ENCODE data around the gene RPTOR.
"Not testable (repeated sequence)": the region's sequence is repeated elsewhere in the genome, so short reads cannot be mapped to it uniquely, and the experiment has no call there.

Gene RPTOR

GRCh38 chr17:80726558-80727408, 182.1 kb downstream of the RPTOR start:
- DNase-seq, result no peak

GRCh38 chr17:80727409-80727755, 182.7 kb downstream of the RPTOR start:
- DNase-seq, result no peak

GRCh38 chr17:80729016-80729415, 184.4 kb downstream of the RPTOR start:
- no peak for DNase-seq

GRCh38 chr17:80729761-80730160, 185.1 kb downstream of the RPTOR start:
- DNase-seq, result no peak

GRCh38 chr17:80730739-80731138, 186.1 kb downstream of the RPTOR start:
- no peak for DNase-seq

- DNase-seq, result no peak
Measured at GRCh38 chr17:80731323-80731722, 186.7 kb downstream of the RPTOR start.

- DNase-seq, result peak; percentile 89
Measured at GRCh38 chr17:80732268-80732667, 187.6 kb downstream of the RPTOR start.

- no peak for DNase-seq
Measured at GRCh38 chr17:80737106-80738019, 192.7 kb downstream of the RPTOR start.

GRCh38 chr17:80738020-80738808, 193.6 kb downstream of the RPTOR start:
- no peak for DNase-seq

GRCh38 chr17:80738987-80739730, 194.5 kb downstream of the RPTOR start:
- DNase-seq, result no peak

GRCh38 chr17:80740141-80740540, 195.5 kb downstream of the RPTOR start:
- no peak for DNase-seq

GRCh38 chr17:80742091-80742490, 197.5 kb downstream of the RPTOR start:
- no peak for DNase-seq

GRCh38 chr17:80742581-80743180, 198.0 kb downstream of the RPTOR start:
- DNase-seq, result no peak

GRCh38 chr17:80743181-80743771, 198.6 kb downstream of the RPTOR start:
- DNase-seq, result no peak

- DNase-seq, result not testable (repeated sequence)
Measured at GRCh38 chr17:80743973-80744372, 199.3 kb downstream of the RPTOR start.

GRCh38 chr17:80744725-80745124, 200.1 kb downstream of the RPTOR start:
- not testable (repeated sequence) for DNase-seq

GRCh38 chr17:80745183-80745582, 200.5 kb downstream of the RPTOR start:
- DNase-seq, result no peak

- DNase-seq, result no peak
Measured at GRCh38 chr17:80746262-80746935, 201.8 kb downstream of the RPTOR start.

GRCh38 chr17:80747469-80747868, 202.8 kb downstream of the RPTOR start:
- DNase-seq, result no peak

GRCh38 chr17:80749611-80750010, 205.0 kb downstream of the RPTOR start:
- no peak for DNase-seq

GRCh38 chr17:80750263-80750662, 205.6 kb downstream of the RPTOR start:
- DNase-seq, result no peak
